RWPE2 (cell line): ENCODE results near the gene EEF1A2.

Experiments used
- ATAC-seq: fragments of 200-7000 bp; cut with Tn5 transposase; 3 replicates; pipeline ENCODE4 v1.9.1; 2021; ENCODE audit warnings: low read depth
- DNase-seq: peaks from one replicate; pipeline ENCODE4 v3.0.0-alpha.2; 2020; ENCODE audit warnings: low spot score
- H3K27ac ChIP-seq: fragments of 450-650 bp; 2 replicates; pipeline ENCODE4 v1.5.1; 2017; ENCODE audit warnings: mild to moderate bottlenecking; ENCODE audit not compliant: poor library complexity, severe bottlenecking
- H3K27me3 ChIP-seq: fragments of 250-450 bp; sonication (Bioruptor Pico); 2 replicates; pipeline ENCODE4 v1.5.1; 2021; ENCODE audit warnings: mild to moderate bottlenecking, moderate library complexity; ENCODE audit not compliant: insufficient read depth, poor library complexity, severe bottlenecking
- H3K36me3 ChIP-seq: fragments of 250-450 bp; sonication (Bioruptor Pico); 2 replicates; pipeline ENCODE4 v1.5.1; 2020; ENCODE audit warnings: low read depth, mild to moderate bottlenecking, moderate library complexity
- H3K4me1 ChIP-seq: fragments of 250-450 bp; sonication (Bioruptor Pico); 2 replicates; pipeline ENCODE4 v1.5.1; 2021; ENCODE audit warnings: mild to moderate bottlenecking, moderate library complexity; ENCODE audit not compliant: insufficient read depth, poor library complexity, severe bottlenecking
- H3K4me3 ChIP-seq: fragments of 250-450 bp; sonication (Bioruptor Pico); 2 replicates; pipeline ENCODE4 v1.5.1; 2021; ENCODE audit warnings: mild to moderate bottlenecking, moderate library complexity; ENCODE audit not compliant: severe bottlenecking
- H3K9me3 ChIP-seq: fragments of 250-450 bp; sonication (Bioruptor Pico); 2 replicates; pipeline ENCODE4 v1.5.1; 2021; ENCODE audit warnings: mild to moderate bottlenecking, moderate library complexity; ENCODE audit not compliant: severe bottlenecking
- TF ChIP-seq, protein P1 (sequence below): fragments of 450-650 bp; IDR thresholded peaks from one replicate; pipeline ENCODE4 v1.5.1; 2017; ENCODE audit warnings: mild to moderate bottlenecking, moderate library complexity; ENCODE audit not compliant: poor library complexity, severe bottlenecking

Gene EEF1A2

DNA sequence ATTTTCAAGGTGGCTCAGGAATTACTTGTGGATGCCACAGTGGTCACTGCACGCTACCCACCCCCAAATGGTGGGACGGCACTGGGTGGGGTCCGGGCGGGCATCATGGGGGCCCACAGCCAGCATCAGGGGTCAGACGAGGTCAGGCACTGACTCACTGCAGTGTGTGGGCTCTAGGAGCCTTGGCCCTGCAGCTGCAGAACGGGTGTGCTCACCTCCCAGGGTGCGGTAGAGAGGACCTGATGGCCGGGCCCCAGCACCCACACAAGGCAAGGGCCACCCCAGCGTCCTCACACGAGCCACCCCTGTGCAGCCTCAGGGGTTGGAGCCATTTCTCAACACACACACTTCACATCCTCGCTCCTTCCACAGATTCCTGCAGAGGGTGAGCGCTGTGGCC is 60.8 kb downstream of the EEF1A2 start:
- Histone ChIP-seq H3K36me3 (no peaks in the 10 kb centered on the region), H3K4me3 (no peak overlapping the region), H3K9me3 (no peaks in the 10 kb centered on the region), H3K4me1 (no peaks in the 10 kb centered on the region), H3K27ac (no peak overlapping the region), H3K27me3 (no peaks in the 10 kb centered on the region)
- TF ChIP-seq, protein P1, sequence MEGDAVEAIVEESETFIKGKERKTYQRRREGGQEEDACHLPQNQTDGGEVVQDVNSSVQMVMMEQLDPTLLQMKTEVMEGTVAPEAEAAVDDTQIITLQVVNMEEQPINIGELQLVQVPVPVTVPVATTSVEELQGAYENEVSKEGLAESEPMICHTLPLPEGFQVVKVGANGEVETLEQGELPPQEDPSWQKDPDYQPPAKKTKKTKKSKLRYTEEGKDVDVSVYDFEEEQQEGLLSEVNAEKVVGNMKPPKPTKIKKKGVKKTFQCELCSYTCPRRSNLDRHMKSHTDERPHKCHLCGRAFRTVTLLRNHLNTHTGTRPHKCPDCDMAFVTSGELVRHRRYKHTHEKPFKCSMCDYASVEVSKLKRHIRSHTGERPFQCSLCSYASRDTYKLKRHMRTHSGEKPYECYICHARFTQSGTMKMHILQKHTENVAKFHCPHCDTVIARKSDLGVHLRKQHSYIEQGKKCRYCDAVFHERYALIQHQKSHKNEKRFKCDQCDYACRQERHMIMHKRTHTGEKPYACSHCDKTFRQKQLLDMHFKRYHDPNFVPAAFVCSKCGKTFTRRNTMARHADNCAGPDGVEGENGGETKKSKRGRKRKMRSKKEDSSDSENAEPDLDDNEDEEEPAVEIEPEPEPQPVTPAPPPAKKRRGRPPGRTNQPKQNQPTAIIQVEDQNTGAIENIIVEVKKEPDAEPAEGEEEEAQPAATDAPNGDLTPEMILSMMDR, result no peak
- peak; percentile 82 for DNase-seq
- no peak for ATAC-seq
